G401 (cell line): ENCODE measurements around the gene TTC38. TPM values are rescaled to one million over a fixed set of nuclear protein-coding genes. Genes with fewer than 3 reads are reported as not detected.
"Not testable (repeated sequence)": the region's sequence is repeated elsewhere in the genome, so short reads cannot be mapped to it uniquely, and the experiment has no call there.

Experiments used
- DNase-seq: peaks from one replicate; pipeline ENCODE4 v3.0.0-alpha.2; 2015; ENCODE audit warnings: low spot score
- in situ Hi-C: cut with HindIII; loops from 2 replicates; pipeline ENCODE4 v1.10.0; 2016; ENCODE audit warnings: low sequenced_read_pairs, mixed read lengths
- total RNA-seq: library from RNA; depleted of rRNA; stranded (reverse); fragments of >200 nt; shearing (Covaris generic); gene quantifications from 2 replicates; pipeline ENCODE4 v1.2.3, GENCODE V29; 2014

The TTC38 gene
- total RNA-seq, 1 experiment from 2014 or later: 37.7 TPM

GRCh38 chr22:46290843-46291785 is 23.3 kb downstream of the TTC38 start:
- DNase-seq: no peak
- in situ Hi-C loops: no loop called here

GRCh38 chr22:46292173-46292572 is 24.4 kb downstream of the TTC38 start:
- in situ Hi-C loops: no loop called here
- no peak for DNase-seq

GRCh38 chr22:46292732-46293131 is 24.9 kb downstream of the TTC38 start:
- no peak for DNase-seq
- in situ Hi-C loops: no loop called here

- in situ Hi-C loops: no loop called here
- no peak for DNase-seq
Measured at GRCh38 chr22:46293577-46294260, 25.9 kb downstream of the TTC38 start.

GRCh38 chr22:46294784-46295183 is 27.0 kb downstream of the TTC38 start:
- no peak for DNase-seq

GRCh38 chr22:46295277-46295971 is 27.6 kb downstream of the TTC38 start:
- DNase-seq: no peak
- in situ Hi-C loops: no loop called here

More at GRCh38 chr22:46294784-46295183, 27.0 kb downstream of the TTC38 start:
- in situ Hi-C loops: no loop called here

- in situ Hi-C loops: no loop called here
- DNase-seq: peak; percentile 97
Measured at GRCh38 chr22:46296257-46297150, 28.7 kb downstream of the TTC38 start, which contains the start of gene GTSE1. Gene GTSE1 (plus strand): TSS chr22:46296870. CDS start chr22:46297401, 531 bp downstream.

GRCh38 chr22:46297151-46297812 is 29.5 kb downstream of the TTC38 start:
- DNase-seq: no peak
- in situ Hi-C loops: no loop called here

GRCh38 chr22:46299101-46299500 is 31.3 kb downstream of the TTC38 start:
- DNase-seq: no peak
- in situ Hi-C loops: no loop called here

GRCh38 chr22:46300491-46300890 is 32.7 kb downstream of the TTC38 start:
- no peak for DNase-seq
- in situ Hi-C loops: no loop called here

GRCh38 chr22:46303347-46303965 is 35.6 kb downstream of the TTC38 start:
- no peak for DNase-seq
- in situ Hi-C loops: no loop called here

- in situ Hi-C loops: no loop called here
- DNase-seq: no peak
Measured at GRCh38 chr22:46308283-46308988, 40.6 kb downstream of the TTC38 start.

GRCh38 chr22:46309526-46310085 is 41.8 kb downstream of the TTC38 start:
- in situ Hi-C loops: no loop called here
- DNase-seq: no peak

- in situ Hi-C loops: no loop called here
- DNase-seq: no peak
Measured at GRCh38 chr22:46312056-46312455, 44.2 kb downstream of the TTC38 start.

GRCh38 chr22:46312848-46313247 is 45.0 kb downstream of the TTC38 start:
- DNase-seq, in situ Hi-C loops: not testable (repeated sequence)

GRCh38 chr22:46315976-46316375 is 48.2 kb downstream of the TTC38 start:
- no peak for DNase-seq
- in situ Hi-C loops: no loop called here

GRCh38 chr22:46317646-46318045 is 49.8 kb downstream of the TTC38 start:
- in situ Hi-C loops: no loop called here
- no peak for DNase-seq
